Measurements from ENCODE around the gene MACROD2.

DNA sequence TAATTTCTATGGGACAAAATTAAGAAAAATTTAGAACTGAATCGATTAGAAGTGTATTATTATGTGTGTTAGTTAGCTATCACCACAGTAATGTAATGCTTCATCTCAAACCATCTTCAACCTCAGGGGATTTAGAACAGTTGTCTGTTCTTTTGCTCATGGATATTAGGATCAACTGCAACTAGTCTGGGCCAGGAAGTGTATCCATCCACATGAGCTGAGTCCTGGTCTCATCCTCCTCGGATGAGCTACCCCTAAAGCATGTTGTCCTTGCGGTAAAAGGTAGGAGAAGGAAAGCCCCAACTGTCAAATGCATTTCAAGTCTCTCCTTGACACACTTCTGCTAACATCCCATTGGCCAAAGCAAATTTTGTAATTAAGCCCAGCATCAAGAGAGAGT lies 2040.3 kb downstream of the MACROD2 start:
- TF ChIP-seq, protein P1, sequence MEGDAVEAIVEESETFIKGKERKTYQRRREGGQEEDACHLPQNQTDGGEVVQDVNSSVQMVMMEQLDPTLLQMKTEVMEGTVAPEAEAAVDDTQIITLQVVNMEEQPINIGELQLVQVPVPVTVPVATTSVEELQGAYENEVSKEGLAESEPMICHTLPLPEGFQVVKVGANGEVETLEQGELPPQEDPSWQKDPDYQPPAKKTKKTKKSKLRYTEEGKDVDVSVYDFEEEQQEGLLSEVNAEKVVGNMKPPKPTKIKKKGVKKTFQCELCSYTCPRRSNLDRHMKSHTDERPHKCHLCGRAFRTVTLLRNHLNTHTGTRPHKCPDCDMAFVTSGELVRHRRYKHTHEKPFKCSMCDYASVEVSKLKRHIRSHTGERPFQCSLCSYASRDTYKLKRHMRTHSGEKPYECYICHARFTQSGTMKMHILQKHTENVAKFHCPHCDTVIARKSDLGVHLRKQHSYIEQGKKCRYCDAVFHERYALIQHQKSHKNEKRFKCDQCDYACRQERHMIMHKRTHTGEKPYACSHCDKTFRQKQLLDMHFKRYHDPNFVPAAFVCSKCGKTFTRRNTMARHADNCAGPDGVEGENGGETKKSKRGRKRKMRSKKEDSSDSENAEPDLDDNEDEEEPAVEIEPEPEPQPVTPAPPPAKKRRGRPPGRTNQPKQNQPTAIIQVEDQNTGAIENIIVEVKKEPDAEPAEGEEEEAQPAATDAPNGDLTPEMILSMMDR (conservative IDR thresholded peaks at IDR 0.05; ENCODE audit: low read depth in 2 of 2) = no peak
- TF ChIP-seq EZH2phosphoT487 (IDR thresholded peaks at IDR 0.05; ENCODE audit: unreplicated experiment) (no peak), CREB1 (CRISPR knock-in tag; IDR thresholded peaks at IDR 0.05; ENCODE audit: low read depth) (no peak), EZH2 (IDR thresholded peaks at IDR 0.05; ENCODE audit: low read depth, unreplicated experiment) (no peak), NANOG (IDR thresholded peaks at IDR 0.05; ENCODE audit: borderline replicate concordance) (no peak), JUNB (IDR thresholded peaks at IDR 0.05; ENCODE audit: unreplicated experiment) (no peak), STAT1 (IDR thresholded peaks at IDR 0.05; ENCODE audit: unreplicated experiment) (no peak)
- TF ChIP-seq, protein P2, sequence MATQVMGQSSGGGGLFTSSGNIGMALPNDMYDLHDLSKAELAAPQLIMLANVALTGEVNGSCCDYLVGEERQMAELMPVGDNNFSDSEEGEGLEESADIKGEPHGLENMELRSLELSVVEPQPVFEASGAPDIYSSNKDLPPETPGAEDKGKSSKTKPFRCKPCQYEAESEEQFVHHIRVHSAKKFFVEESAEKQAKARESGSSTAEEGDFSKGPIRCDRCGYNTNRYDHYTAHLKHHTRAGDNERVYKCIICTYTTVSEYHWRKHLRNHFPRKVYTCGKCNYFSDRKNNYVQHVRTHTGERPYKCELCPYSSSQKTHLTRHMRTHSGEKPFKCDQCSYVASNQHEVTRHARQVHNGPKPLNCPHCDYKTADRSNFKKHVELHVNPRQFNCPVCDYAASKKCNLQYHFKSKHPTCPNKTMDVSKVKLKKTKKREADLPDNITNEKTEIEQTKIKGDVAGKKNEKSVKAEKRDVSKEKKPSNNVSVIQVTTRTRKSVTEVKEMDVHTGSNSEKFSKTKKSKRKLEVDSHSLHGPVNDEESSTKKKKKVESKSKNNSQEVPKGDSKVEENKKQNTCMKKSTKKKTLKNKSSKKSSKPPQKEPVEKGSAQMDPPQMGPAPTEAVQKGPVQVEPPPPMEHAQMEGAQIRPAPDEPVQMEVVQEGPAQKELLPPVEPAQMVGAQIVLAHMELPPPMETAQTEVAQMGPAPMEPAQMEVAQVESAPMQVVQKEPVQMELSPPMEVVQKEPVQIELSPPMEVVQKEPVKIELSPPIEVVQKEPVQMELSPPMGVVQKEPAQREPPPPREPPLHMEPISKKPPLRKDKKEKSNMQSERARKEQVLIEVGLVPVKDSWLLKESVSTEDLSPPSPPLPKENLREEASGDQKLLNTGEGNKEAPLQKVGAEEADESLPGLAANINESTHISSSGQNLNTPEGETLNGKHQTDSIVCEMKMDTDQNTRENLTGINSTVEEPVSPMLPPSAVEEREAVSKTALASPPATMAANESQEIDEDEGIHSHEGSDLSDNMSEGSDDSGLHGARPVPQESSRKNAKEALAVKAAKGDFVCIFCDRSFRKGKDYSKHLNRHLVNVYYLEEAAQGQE (IDR thresholded peaks at IDR 0.05; ENCODE audit: unreplicated experiment) = no peak

Measured in GM23338 (cell line).